GM12878 (cell line): Measurements from ENCODE around the gene ATXN1L. TPM values are rescaled to one million over a fixed set of nuclear protein-coding genes. Genes with fewer than 3 reads are reported as not detected.
"Not testable (repeated sequence)": the region's sequence is repeated elsewhere in the genome, so short reads cannot be mapped to it uniquely, and the experiment has no call there.

ENCODE experiments used
- ATAC-seq: fragments of 200-7000 bp; cut with Tn5 transposase; 3 replicates; pipeline ENCODE4 v1.9.1; 2020; ENCODE audit warnings: mild to moderate bottlenecking, moderate library complexity
- BruUV-seq: library from RNA; stranded (reverse); fragments of 400-500 nt; replicated peaks from 2 replicates; lab custom pipeline; 2021; lab: Mats Ljungman, UMichigan
- CTCF ChIA-PET: fragments of 300-600 bp; sonication (Branson Sonifier 250); formaldehyde crosslinking; extraction: SDS; loops from one replicate; lab custom pipeline; 2021; ENCODE audit warnings: inconsistent platforms; lab: Yijun Ruan, JAX
- POLR2A ChIA-PET: fragments of 350-600 bp; formaldehyde crosslinking; extraction: SDS; loops from one replicate; lab custom pipeline; 2021; ENCODE audit warnings: inconsistent platforms; lab: Charles Lee
- RAD21 ChIA-PET: fragments of 300-600 bp; sonication (Branson Sonifier 250); formaldehyde crosslinking; loops from one replicate; lab custom pipeline; 2023; ENCODE audit warnings: antibody characterized with exemption; ENCODE audit not compliant: unreplicated experiment; lab: Charles Lee
- SMC1A ChIA-PET: fragments of 300-600 bp; sonication (Branson Sonifier 250); formaldehyde crosslinking; loops from one replicate; lab custom pipeline; 2023; ENCODE audit not compliant: unreplicated experiment, uncharacterized antibody; lab: Charles Lee
- DNase-seq: peaks from one replicate; pipeline ENCODE4 v3.0.0-alpha.2; 2011; ENCODE audit warnings: low read depth, low spot score
- FAIRE-seq: peaks from 3 replicates; lab custom pipeline; 2011; peaks lifted over from hg19 to GRCh38; lab: Jason Lieb, UNC
- H2AFZ ChIP-seq: 2 replicates; pipeline ENCODE4 v1.6.0; 2011; ENCODE audit warnings: low read depth, low read length, control low read depth; ENCODE audit not compliant: control insufficient read depth
- H3K27ac ChIP-seq: 2 replicates; pipeline ENCODE4 v1.5.1; 2011; ENCODE audit warnings: control low read depth; ENCODE audit not compliant: control insufficient read depth, insufficient read depth
- H3K27me3 ChIP-seq, 2 experiments: replicated peaks in 1 of 2; 2 replicates each; pipeline versions ENCODE4 v1.6.0 to v1.6.1; 2011; ENCODE audit warnings: low read length in 1 of 2; ENCODE audit not compliant: control insufficient read depth in 2 of 2, insufficient read depth in 2 of 2
- H3K36me3 ChIP-seq, 2 experiments: 2 replicates each; pipeline ENCODE4 v1.5.1; 2011; ENCODE audit warnings: low read length in 1 of 2; ENCODE audit not compliant: control insufficient read depth in 2 of 2, insufficient read depth in 2 of 2
- H3K4me1 ChIP-seq: 2 replicates; pipeline ENCODE4 v1.6.1; 2011; ENCODE audit warnings: mild to moderate bottlenecking, low read length, moderate library complexity, mixed read lengths; ENCODE audit not compliant: control insufficient read depth, insufficient read depth
- H3K4me2 ChIP-seq: 2 replicates; pipeline ENCODE4 v1.6.0; 2011; ENCODE audit warnings: control low read depth; ENCODE audit not compliant: control insufficient read depth, insufficient read depth
- H3K4me3 ChIP-seq: fragments of 200-600 bp; sonication (generic); 2 replicates; pipeline ENCODE4 v1.5.1; 2016
- H3K79me2 ChIP-seq: 2 replicates; pipeline ENCODE4 v1.6.0; 2011; ENCODE audit warnings: low read length; ENCODE audit not compliant: control insufficient read depth, insufficient read depth
- H3K9ac ChIP-seq: 2 replicates; pipeline ENCODE4 v1.8.0; 2011; ENCODE audit warnings: low read length, control low read depth, mixed read lengths; ENCODE audit not compliant: control insufficient read depth, insufficient read depth
- H3K9me3 ChIP-seq: replicated peaks from 3 replicates; pipeline ENCODE4 v1.5.1; 2011; ENCODE audit warnings: mild to moderate bottlenecking, low read length; ENCODE audit not compliant: control insufficient read depth, insufficient read depth
- H4K20me1 ChIP-seq: 2 replicates; pipeline ENCODE4 v1.6.0; 2011; ENCODE audit not compliant: control insufficient read depth, insufficient read depth
- RBBP5 ChIP-seq: fragments of 200-600 bp; sonication (generic); conservative IDR thresholded peaks from 2 replicates; pipeline ENCODE4 v1.6.1; 2016
- USF1 ChIP-seq: IDR thresholded peaks from 2 replicates; pipeline ENCODE4 v1.6.1; 2011; ENCODE audit warnings: borderline replicate concordance, low read depth, mild to moderate bottlenecking, moderate library complexity, mixed read lengths, low read length; ENCODE audit not compliant: insufficient read depth; ENCODE audit errors: extremely low read length
- ZZZ3 ChIP-seq: IDR thresholded peaks from 2 replicates; pipeline ENCODE4 v1.6.1; 2011; ENCODE audit warnings: low read depth; ENCODE audit not compliant: control insufficient read depth, insufficient read length
- WGBS: methylation state at CpG from one replicate; pipeline ENCODE4 v1.1.6; 2016; ENCODE audit warnings: low lambda C conversion rate; ENCODE audit not compliant: insufficient replicate concordance, insufficient coverage; ENCODE audit errors: missing lambda C conversion rate; 5-methylcytosine and 5-hydroxymethylcytosine counted together
- in situ Hi-C: fragments of 300-500 bp; cut with MboI; formaldehyde crosslinking; loops from 9 replicates; pipeline ENCODE4 v1.14.3; 2018; ENCODE audit warnings: mixed read lengths
- intact Hi-C: fragments of 100-400 bp; cut with micrococcal nuclease; formaldehyde crosslinking; loops from one replicate; pipeline ENCODE4 v1.14.2; 2022; ENCODE audit not compliant: unreplicated experiment
- polyA plus RNA-seq, 11 experiments: library from polyadenylated mRNA; depleted of rRNA in 4 of 11; unstranded in 6 of 11; stranded (reverse) in 5 of 11; fragments of >200 nt; fragmentation: Nextera tagmentation in 4 of 11; fragmentation: Illumina TruSeq in 1 of 11; extraction: Ambion mirVana in 4 of 11; extraction: Trizol in 1 of 11; gene quantifications; 1 replicate in 1 of 11; 2 replicates in 10 of 11; pipeline versions ENCODE4 v1.2.1 to v1.2.3, GENCODE V29; 2011 to 2016; ENCODE audit warnings: inconsistent platforms in 2 of 11, missing spikeins in 2 of 11, low read depth in 1 of 11
- total RNA-seq, 4 experiments: library from RNA; depleted of rRNA in 3 of 4; stranded (reverse); fragments of >200 nt in 3 of 4; fragmentation: Illumina TruSeq in 1 of 4; extraction: Trizol in 1 of 4; gene quantifications; 2 replicates each; pipeline versions ENCODE4 v1.2.1 to v1.2.3, GENCODE V29; 2013 to 2021

The ATXN1L gene
- total and polyA plus RNA-seq, 10 of the 15 experiments (the other 5 are each of a cell fraction or from before 2014, with no cell fraction given): 1.8 to 14.6 (median 9.2) TPM

- no peak for DNase-seq
- Histone ChIP-seq H2AFZ (no peak overlapping the region), H4K20me1 (peaks cover 12% of the 10 kb centered on the region), H3K9ac (no peak overlapping the region), H3K36me3 (peaks cover 2 to 4% of the 10 kb centered on the region in 2 experiments), H3K9me3 (peaks cover 4% of the 10 kb centered on the region; the same call in 2 of the 3 replicates), H3K4me2 (no peak overlapping the region), H3K4me3 (no peak overlapping the region), H3K27ac (no peak overlapping the region), H3K79me2 (peaks cover 91% of the 10 kb centered on the region), H3K4me1 (peaks cover 4% of the 10 kb centered on the region; the same call in 1 of the 2 replicates), H3K27me3 (no peaks in the 10 kb centered on the region)
- in situ Hi-C loops: no loop called here
- intact Hi-C loops: no loop called here
- no peak for TF ChIP-seq RBBP5
- no peak for TF ChIP-seq ZZZ3
- no peak for TF ChIP-seq USF1
- FAIRE-seq: no peak
- ATAC-seq: no peak
- no TSS peak for BruUV-seq
- CTCF ChIA-PET: interaction anchor here (1.2 to 5.7 kb wide), 2 partner anchors 22 to 57 kb away, joined by 3 to 31 read pairs; no protein-coding TSS in a partner anchor
- 87% methylated on average over 9 of the region's 9 CpGs for WGBS
- RAD21 ChIA-PET: interaction anchor here (1.5 to 2.1 kb wide), 3 partner anchors 9 to 97 kb away, joined by 3 to 4 read pairs (median 4); partner anchors contain the start of gene IST1
- POLR2A ChIA-PET: interaction anchor here (2.4 kb wide), 1 partner anchor 22 kb away, joined by 8 read pairs; no protein-coding TSS in a partner anchor
- SMC1A ChIA-PET: interaction anchor here (0.6 to 2.9 kb wide), 6 partner anchors 8 to 139 kb away, joined by 3 to 10 read pairs (median 3); partner anchors contain the start of genes AP1G1 and ZNF821
These were observed 58.5 kb downstream of the ATXN1L start for GRCh38 chr16:71904239-71904638.

GRCh38 chr16:71905765-71906164, 60.0 kb downstream of the ATXN1L start:
- ChIA-PET SMC1A (interaction anchor here (2.9 kb wide), 1 partner anchor 11 kb away, joined by 10 read pairs; no protein-coding TSS in a partner anchor), RAD21 (interaction anchor here (2.1 kb wide), 1 partner anchor 10 kb away, joined by 4 read pairs; the partner anchor contains the start of gene IST1), CTCF (interaction anchor here (1.0 kb wide), 1 partner anchor 55 kb away, joined by 3 read pairs; no protein-coding TSS in a partner anchor), POLR2A (interaction anchor here (2.4 kb wide), 1 partner anchor 23 kb away, joined by 8 read pairs; no protein-coding TSS in a partner anchor)
- intact Hi-C loops, H3K27ac ChIP-seq, FAIRE-seq, H2AFZ ChIP-seq, H3K4me1 ChIP-seq, ATAC-seq, DNase-seq, H3K9me3 ChIP-seq, BruUV-seq, H3K4me3 ChIP-seq, H3K36me3 ChIP-seq, in situ Hi-C loops, H3K9ac ChIP-seq, H3K27me3 ChIP-seq, H3K4me2 ChIP-seq: not testable (repeated sequence)
- H4K20me1 ChIP-seq: peaks cover 12% of the 10 kb centered on the region
- H3K79me2 ChIP-seq: peaks cover 91% of the 10 kb centered on the region
- 70% methylated on average over 6 of the region's 6 CpGs for WGBS

Other genes starting within 250 kb of the ATXN1L start
Only the 7 nearest of the 11 such genes appear.
- gene PHLPP2, start 121.3 kb upstream of the ATXN1L start, total RNA-seq (2014; rRNA removed): 7.2 and 8.9 TPM in 2 replicates
- gene PHLPP2, start 121.3 kb upstream of the ATXN1L start, total RNA-seq (2014; rRNA removed; fragmentation: Illumina TruSeq; extraction: Trizol): 6.7 and 7.0 TPM in 2 replicates
- gene PHLPP2, start 121.3 kb upstream of the ATXN1L start, total RNA-seq (2021): 10.8 and 13.2 TPM in 2 replicates
- 7.6 and 8.3 TPM in 2 replicates for gene PHLPP2, start 121.3 kb upstream of the ATXN1L start, polyA plus RNA-seq (2011; rRNA removed)
- 9.3 and 9.9 TPM in 2 replicates for gene PHLPP2, start 121.3 kb upstream of the ATXN1L start, polyA plus RNA-seq (2014; fragmentation: Illumina TruSeq; extraction: Trizol)
- gene PHLPP2, start 121.3 kb upstream of the ATXN1L start, polyA plus RNA-seq (2014; fragmentation: Nextera tagmentation; extraction: Ambion mirVana): 1 to 10 TPM; 1.0 to 3.0 TPM
- 8.2 and 8.5 TPM in 2 replicates for gene PHLPP2, start 121.3 kb upstream of the ATXN1L start, polyA plus RNA-seq (2014; rRNA removed)
- 1 to 10 TPM; 3.2 to 3.8 TPM for gene PHLPP2, start 121.3 kb upstream of the ATXN1L start, polyA plus RNA-seq (2016; fragmentation: Nextera tagmentation; extraction: Ambion mirVana)
- gene AP1G1, start 37.1 kb upstream of the ATXN1L start, total RNA-seq (2014; rRNA removed): 52.4 and 55.5 TPM in 2 replicates
- gene AP1G1, start 37.1 kb upstream of the ATXN1L start, total RNA-seq (2014; rRNA removed; fragmentation: Illumina TruSeq; extraction: Trizol): 44.7 and 50.7 TPM in 2 replicates
- 66.5 and 66.8 TPM in 2 replicates for gene AP1G1, start 37.1 kb upstream of the ATXN1L start, total RNA-seq (2021)
- gene AP1G1, start 37.1 kb upstream of the ATXN1L start, polyA plus RNA-seq (2011; rRNA removed): 74.2 and 83.7 TPM in 2 replicates
- 61.8 and 72.6 TPM in 2 replicates for gene AP1G1, start 37.1 kb upstream of the ATXN1L start, polyA plus RNA-seq (2014; fragmentation: Illumina TruSeq; extraction: Trizol)
- 1 to 10 TPM; 5.9 to 8.4 TPM for gene AP1G1, start 37.1 kb upstream of the ATXN1L start, polyA plus RNA-seq (2014; fragmentation: Nextera tagmentation; extraction: Ambion mirVana)
- 42.2 and 50.9 TPM in 2 replicates for gene AP1G1, start 37.1 kb upstream of the ATXN1L start, polyA plus RNA-seq (2014; rRNA removed)
- 10 to 100 TPM; 35.1 to 35.7 TPM for gene AP1G1, start 37.1 kb upstream of the ATXN1L start, polyA plus RNA-seq (2016; fragmentation: Nextera tagmentation; extraction: Ambion mirVana)
- 4.5 and 6.9 TPM in 2 replicates for gene ZNF821, start 38.2 kb downstream of the ATXN1L start, total RNA-seq (2014; rRNA removed)
- gene ZNF821, start 38.2 kb downstream of the ATXN1L start, total RNA-seq (2014; rRNA removed; fragmentation: Illumina TruSeq; extraction: Trizol): 3.9 and 6.0 TPM in 2 replicates
- gene ZNF821, start 38.2 kb downstream of the ATXN1L start, total RNA-seq (2021): 7.2 and 7.9 TPM in 2 replicates
- gene ZNF821, start 38.2 kb downstream of the ATXN1L start, polyA plus RNA-seq (2011; rRNA removed): 6.5 and 7.5 TPM in 2 replicates
- gene ZNF821, start 38.2 kb downstream of the ATXN1L start, polyA plus RNA-seq (2014; fragmentation: Illumina TruSeq; extraction: Trizol): 3.8 and 5.4 TPM in 2 replicates
- gene ZNF821, start 38.2 kb downstream of the ATXN1L start, polyA plus RNA-seq (2014; fragmentation: Nextera tagmentation; extraction: Ambion mirVana): 1 to 10 TPM in 1 of 2 experiments, under 1 TPM in 1; 0.82 to 2.0 TPM
- gene ZNF821, start 38.2 kb downstream of the ATXN1L start, polyA plus RNA-seq (2014; rRNA removed): 5.6 and 8.9 TPM in 2 replicates
- gene ZNF821, start 38.2 kb downstream of the ATXN1L start, polyA plus RNA-seq (2016; fragmentation: Nextera tagmentation; extraction: Ambion mirVana): 1 to 10 TPM; 6.6 to 9.9 TPM
- 133 and 160 TPM in 2 replicates for gene IST1, start 49.6 kb downstream of the ATXN1L start, total RNA-seq (2014; rRNA removed)
- gene IST1, start 49.6 kb downstream of the ATXN1L start, total RNA-seq (2014; rRNA removed; fragmentation: Illumina TruSeq; extraction: Trizol): 148 and 150 TPM in 2 replicates
- gene IST1, start 49.6 kb downstream of the ATXN1L start, total RNA-seq (2021): 134 and 140 TPM in 2 replicates
- gene IST1, start 49.6 kb downstream of the ATXN1L start, polyA plus RNA-seq (2011; rRNA removed): 277 and 293 TPM in 2 replicates
- 189 and 196 TPM in 2 replicates for gene IST1, start 49.6 kb downstream of the ATXN1L start, polyA plus RNA-seq (2014; fragmentation: Illumina TruSeq; extraction: Trizol)
- gene IST1, start 49.6 kb downstream of the ATXN1L start, polyA plus RNA-seq (2014; fragmentation: Nextera tagmentation; extraction: Ambion mirVana): 100 to 1,000 TPM in 1 of 2 experiments, 10 to 100 TPM in 1; 97.3 to 136 TPM
- 120 and 155 TPM in 2 replicates for gene IST1, start 49.6 kb downstream of the ATXN1L start, polyA plus RNA-seq (2014; rRNA removed)
- gene IST1, start 49.6 kb downstream of the ATXN1L start, polyA plus RNA-seq (2016; fragmentation: Nextera tagmentation; extraction: Ambion mirVana): 100 to 1,000 TPM; 113 to 125 TPM
- not detected in 2 replicates for gene PKD1L3, start 154.4 kb downstream of the ATXN1L start, total RNA-seq (2014; rRNA removed)
- gene PKD1L3, start 154.4 kb downstream of the ATXN1L start, total RNA-seq (2014; rRNA removed; fragmentation: Illumina TruSeq; extraction: Trizol): 0.04 TPM in 1 of 2 replicates, not detected in the other
- gene PKD1L3, start 154.4 kb downstream of the ATXN1L start, total RNA-seq (2021): not detected in 2 replicates
- not detected in 2 replicates for gene PKD1L3, start 154.4 kb downstream of the ATXN1L start, polyA plus RNA-seq (2011; rRNA removed)
- 0.03 TPM in 1 of 2 replicates, not detected in the other for gene PKD1L3, start 154.4 kb downstream of the ATXN1L start, polyA plus RNA-seq (2014; fragmentation: Illumina TruSeq; extraction: Trizol)
- gene PKD1L3, start 154.4 kb downstream of the ATXN1L start, polyA plus RNA-seq (2014; fragmentation: Nextera tagmentation; extraction: Ambion mirVana): not detected
- gene PKD1L3, start 154.4 kb downstream of the ATXN1L start, polyA plus RNA-seq (2014; rRNA removed): not detected in 2 replicates
- under 1 TPM in 1 of 2 experiments, not detected in 1; 0.04 TPM for gene PKD1L3, start 154.4 kb downstream of the ATXN1L start, polyA plus RNA-seq (2016; fragmentation: Nextera tagmentation; extraction: Ambion mirVana)
- 10.7 and 12.5 TPM in 2 replicates for gene DHODH, start 162.8 kb downstream of the ATXN1L start, total RNA-seq (2014; rRNA removed)
- gene DHODH, start 162.8 kb downstream of the ATXN1L start, total RNA-seq (2014; rRNA removed; fragmentation: Illumina TruSeq; extraction: Trizol): 10.2 and 10.5 TPM in 2 replicates
- gene DHODH, start 162.8 kb downstream of the ATXN1L start, total RNA-seq (2021): 14.3 and 18.9 TPM in 2 replicates
- 13.7 and 14.6 TPM in 2 replicates for gene DHODH, start 162.8 kb downstream of the ATXN1L start, polyA plus RNA-seq (2011; rRNA removed)
- 10.7 and 13.5 TPM in 2 replicates for gene DHODH, start 162.8 kb downstream of the ATXN1L start, polyA plus RNA-seq (2014; fragmentation: Illumina TruSeq; extraction: Trizol)
- 1 to 10 TPM; 3.4 to 4.1 TPM for gene DHODH, start 162.8 kb downstream of the ATXN1L start, polyA plus RNA-seq (2014; fragmentation: Nextera tagmentation; extraction: Ambion mirVana)
- 12.5 and 12.9 TPM in 2 replicates for gene DHODH, start 162.8 kb downstream of the ATXN1L start, polyA plus RNA-seq (2014; rRNA removed)
- gene DHODH, start 162.8 kb downstream of the ATXN1L start, polyA plus RNA-seq (2016; fragmentation: Nextera tagmentation; extraction: Ambion mirVana): 10 to 100 TPM; 20.8 to 23.3 TPM
- gene HP, start 208.5 kb downstream of the ATXN1L start, total RNA-seq (2014; rRNA removed): not detected in 2 replicates
- gene HP, start 208.5 kb downstream of the ATXN1L start, total RNA-seq (2014; rRNA removed; fragmentation: Illumina TruSeq; extraction: Trizol): not detected in 2 replicates
- gene HP, start 208.5 kb downstream of the ATXN1L start, total RNA-seq (2021): 8.7 and 10.8 TPM in 2 replicates
- gene HP, start 208.5 kb downstream of the ATXN1L start, polyA plus RNA-seq (2011; rRNA removed): not detected in 2 replicates
- not detected in 2 replicates for gene HP, start 208.5 kb downstream of the ATXN1L start, polyA plus RNA-seq (2014; fragmentation: Illumina TruSeq; extraction: Trizol)
- gene HP, start 208.5 kb downstream of the ATXN1L start, polyA plus RNA-seq (2014; fragmentation: Nextera tagmentation; extraction: Ambion mirVana): not detected
- 0.03 TPM in 1 of 2 replicates, not detected in the other for gene HP, start 208.5 kb downstream of the ATXN1L start, polyA plus RNA-seq (2014; rRNA removed)
- gene HP, start 208.5 kb downstream of the ATXN1L start, polyA plus RNA-seq (2016; fragmentation: Nextera tagmentation; extraction: Ambion mirVana): not detected